ENCODE measurements around the gene DNAJC4. TPM values are rescaled to one million over a fixed set of nuclear protein-coding genes. Genes with fewer than 3 reads are reported as not detected.

DNAJC4 gene
- polyA plus RNA-seq, 4 donors = 44.9 to 85.8 (median 59.1) TPM

DNA sequence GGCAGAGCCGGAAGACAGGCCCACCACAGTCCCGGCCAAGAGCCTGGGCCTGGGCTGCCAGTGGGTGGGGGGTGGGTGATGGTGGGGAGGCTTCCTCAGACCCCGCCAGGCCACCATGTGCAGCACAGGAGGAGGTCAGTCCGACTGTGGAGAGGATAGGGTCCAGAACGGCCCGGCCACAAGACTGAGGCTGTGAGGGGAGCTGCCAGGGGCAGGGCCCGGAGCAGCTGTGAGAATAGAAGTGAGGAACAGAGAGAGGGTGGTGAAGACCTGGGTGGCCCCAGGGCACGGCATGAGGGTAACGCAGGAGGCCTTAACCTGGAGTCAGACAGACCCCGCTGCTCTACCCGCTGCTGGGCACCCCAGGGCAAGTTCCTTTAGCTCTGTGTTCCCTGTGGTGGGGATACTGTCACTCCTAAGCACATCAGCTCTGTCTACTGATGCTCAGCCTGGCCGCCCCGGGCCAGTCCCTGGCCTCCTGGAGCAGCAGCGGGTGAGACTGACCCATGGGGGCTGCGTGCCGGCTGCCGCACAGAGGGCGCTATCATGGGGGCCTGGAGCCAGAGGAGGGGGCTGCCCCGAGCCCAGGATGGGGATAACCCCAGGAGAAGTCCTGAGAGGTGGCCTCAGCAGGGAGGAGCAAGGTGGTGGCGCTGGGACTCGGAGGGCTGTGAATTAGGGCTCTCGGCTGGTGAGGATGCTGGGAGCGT, 22.1 kb upstream of the DNAJC4 start:
- DNase-seq (ENCODE audit: low read depth in 4 of 4, low spot score in 3 of 4) = no peak

DNA sequence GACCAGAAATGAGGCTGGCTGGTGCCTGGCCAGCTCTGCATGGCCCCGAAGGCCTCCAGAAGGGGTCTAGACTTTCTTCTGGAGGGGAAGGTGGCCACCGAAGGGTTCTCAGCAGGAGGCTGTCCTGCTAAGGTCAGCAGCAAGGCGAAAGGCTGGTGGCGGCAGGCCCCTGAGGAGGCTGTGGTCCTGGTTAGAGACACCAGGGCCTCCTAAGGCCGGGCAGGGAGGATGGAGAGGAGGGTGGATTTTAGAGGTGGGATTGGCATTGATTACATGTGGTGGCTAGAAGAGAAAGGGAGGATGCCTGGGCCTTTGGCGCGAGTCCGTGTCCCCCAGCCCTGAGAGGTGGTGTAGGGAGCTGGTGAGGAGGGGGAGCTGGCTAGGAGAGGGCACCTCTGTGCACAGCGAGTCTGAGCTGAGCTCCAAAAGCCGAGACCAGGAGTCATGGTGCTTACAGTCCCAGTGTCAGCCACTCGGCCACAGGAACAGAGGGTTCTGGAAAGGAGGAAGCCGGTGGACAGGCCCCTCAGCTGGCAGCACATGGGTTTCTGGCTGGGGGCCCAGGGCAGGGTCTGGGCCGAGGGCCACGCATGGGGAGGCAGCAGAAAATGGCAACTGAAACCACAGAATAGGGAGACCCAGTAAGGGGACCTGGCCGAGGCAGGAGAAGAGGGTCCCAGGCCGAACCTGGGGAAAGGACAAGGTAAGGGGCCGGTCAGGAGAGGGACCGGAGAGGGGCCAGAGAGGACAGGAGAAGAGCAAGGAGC, 21.4 kb upstream of the DNAJC4 start:
- DNase-seq (ENCODE audit: low read depth in 4 of 4, low spot score in 3 of 4) = no peak

DNA sequence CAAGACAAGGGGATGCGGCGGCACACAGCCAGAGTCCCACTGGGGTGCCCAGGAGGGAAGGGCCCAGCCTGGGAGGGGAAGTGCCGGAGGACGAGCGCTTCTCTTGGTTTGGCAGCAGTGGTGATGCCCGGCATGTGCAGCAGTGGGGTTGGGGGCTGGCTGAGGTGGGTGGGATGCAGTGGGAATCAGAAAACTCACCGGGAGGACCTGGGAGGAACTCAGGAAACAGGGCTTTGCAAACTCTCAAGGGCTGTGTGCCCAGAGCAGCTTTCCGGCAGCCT, 20.8 kb upstream of the DNAJC4 start:
- DNase-seq (ENCODE audit: low read depth in 4 of 4, low spot score in 3 of 4) = no peak

DNA sequence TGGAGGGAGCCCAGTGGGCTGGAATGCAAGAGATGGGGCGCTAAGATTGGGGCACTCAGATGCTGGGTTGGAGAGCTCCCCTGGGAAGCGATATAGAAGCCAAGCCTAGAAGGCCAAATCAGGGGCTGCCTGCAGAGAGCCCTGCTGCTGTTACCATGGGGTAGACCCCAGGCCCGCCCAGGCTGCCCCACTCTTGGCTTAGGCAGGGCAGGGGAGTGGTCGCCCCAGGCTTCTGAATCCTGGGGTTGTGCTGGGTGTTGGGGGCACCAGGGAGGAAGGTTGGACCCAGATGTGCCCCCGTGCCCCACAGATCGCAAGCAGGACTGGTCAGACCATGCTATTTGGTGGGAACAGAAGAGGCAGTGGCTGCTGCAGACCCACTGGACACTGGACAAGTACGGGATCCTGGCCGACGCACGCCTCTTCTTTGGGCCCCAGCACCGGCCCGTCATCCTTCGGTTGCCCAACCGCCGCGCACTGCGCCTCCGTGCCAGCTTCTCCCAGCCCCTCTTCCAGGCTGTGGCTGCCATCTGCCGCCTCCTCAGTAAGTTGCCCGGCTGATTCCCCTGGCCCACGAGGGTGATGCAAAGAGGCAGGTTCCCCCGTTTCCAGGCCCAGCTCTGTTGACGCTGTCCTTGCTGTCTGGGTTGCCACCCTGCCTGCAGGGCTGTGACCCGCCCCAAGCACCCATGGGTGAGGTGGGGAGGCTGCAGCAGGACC, 19.9 kb upstream of the DNAJC4 start:
- DNase-seq (ENCODE audit: low read depth in 4 of 4, low spot score in 3 of 4) = no peak

DNA sequence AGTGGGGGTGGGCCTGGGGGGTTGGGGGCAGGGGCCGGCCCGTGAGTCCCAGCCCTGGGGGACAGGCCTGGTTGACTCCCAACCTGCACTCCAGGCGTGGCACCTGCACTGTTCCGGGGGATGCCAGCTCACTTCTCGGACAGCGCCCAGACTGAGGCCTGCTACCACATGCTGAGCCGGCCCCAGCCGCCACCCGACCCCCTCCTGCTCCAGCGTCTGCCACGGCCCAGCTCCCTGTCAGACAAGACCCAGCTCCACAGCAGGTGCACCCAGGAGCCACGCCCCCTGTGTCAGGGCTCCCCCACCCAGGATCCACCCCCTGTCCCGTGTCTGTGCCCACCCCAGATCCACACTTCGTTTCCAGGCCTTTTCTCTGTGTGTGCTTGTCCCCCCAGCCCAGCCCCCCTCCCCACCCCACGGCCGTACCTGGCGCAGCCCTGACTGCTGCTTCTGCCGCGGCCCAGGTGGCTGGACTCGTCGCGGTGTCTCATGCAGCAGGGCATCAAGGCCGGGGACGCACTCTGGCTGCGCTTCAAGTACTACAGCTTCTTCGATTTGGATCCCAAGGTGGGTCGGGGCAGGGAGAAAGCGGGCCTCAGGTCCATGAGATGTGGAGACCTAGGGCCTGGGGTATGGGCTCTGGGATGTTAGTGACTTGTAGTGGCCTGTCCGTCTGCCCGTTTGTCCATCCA, 19.0 kb upstream of the DNAJC4 start:
- no peak for DNase-seq (ENCODE audit: low read depth in 4 of 4, low spot score in 3 of 4)

DNA sequence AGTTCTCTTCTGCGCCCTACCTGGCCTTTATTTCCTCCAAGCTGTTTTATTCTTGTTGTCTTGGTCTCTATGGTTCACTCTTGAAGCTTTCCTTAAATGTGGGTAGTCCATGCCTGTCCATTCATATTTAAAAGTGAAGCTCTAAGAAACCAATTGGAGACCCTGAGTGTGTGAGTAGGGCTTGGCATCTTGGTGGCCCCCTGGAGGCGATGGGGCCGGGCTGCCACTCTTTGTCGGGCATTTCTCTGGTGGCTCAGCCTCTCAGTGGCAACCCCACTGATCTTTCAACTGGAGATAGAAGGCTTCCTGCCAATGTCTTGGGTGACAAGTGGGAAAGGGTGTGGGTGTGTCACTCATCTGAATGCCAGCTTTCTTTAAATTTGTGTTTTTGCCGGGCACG, 13.5 kb upstream of the DNAJC4 start:
- no peak for DNase-seq (ENCODE audit: low read depth in 4 of 4, low spot score in 3 of 4)

DNA sequence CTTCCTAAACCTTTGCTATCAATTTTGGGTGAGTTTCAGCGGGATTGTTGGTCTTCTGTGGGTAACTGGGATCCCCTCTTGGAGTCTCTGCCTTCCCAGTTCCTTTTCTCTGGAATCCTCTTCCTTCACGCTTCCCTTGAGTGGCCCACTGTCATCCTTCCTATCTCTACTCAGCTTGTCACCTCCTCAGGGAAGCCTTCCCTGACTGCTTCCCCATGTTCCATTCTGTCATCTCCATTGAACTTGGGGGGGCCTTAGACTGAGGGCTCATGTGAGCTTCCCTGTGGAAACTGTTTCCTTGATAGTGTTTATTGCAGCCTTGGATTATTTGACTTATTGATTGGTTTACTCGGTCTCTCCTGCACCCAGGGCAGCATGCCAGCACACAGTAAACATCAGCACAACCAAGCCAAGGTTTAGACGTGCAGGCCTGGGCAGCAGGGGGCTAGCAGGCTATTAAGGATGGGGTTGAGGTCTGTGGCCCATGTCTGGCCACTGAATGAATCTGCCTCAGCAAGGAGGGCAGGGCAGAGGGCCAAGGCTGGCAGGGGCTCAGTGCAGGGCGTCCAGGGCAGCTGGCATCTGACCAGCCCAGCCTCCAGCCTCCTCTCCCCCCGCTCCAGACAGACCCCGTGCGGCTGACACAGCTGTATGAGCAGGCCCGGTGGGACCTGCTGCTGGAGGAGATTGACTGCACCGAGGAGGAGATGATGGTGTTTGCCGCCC, 11.6 kb upstream of the DNAJC4 start:
- DNase-seq (ENCODE audit: low read depth in 4 of 4, low spot score in 3 of 4) = no peak

DNA sequence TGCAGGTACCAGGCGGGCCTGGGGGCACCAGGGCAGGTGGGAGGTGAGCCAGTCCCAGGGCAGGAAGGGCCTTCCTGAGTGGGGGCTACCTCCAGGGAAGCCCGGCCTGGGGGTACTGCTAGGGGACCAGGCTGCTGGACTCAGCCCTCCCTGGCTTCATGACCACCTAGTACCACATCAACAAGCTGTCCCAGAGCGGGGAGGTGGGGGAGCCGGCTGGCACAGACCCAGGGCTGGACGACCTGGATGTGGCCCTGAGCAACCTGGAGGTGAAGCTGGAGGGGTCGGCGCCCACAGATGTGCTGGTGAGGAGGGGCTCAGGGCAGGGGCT, 11.0 kb upstream of the DNAJC4 start:
- no peak for DNase-seq (ENCODE audit: low read depth in 4 of 4, low spot score in 3 of 4)

DNA sequence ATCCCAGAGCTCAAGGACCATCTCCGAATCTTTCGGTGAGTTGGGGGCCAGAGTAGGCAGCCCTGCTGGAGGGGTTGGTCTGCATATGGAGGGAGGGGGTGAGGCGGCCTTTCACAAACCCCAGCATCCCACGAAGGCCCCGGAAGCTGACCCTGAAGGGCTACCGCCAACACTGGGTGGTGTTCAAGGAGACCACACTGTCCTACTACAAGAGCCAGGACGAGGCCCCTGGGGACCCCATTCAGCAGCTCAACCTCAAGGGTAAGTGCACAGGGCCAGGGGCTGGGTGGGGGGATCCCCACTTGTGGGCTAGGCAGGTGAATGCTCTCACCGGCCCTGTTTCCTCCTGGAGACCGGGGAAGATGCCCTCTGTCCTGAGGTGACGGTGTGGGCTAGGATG, 10.6 kb upstream of the DNAJC4 start:
- no peak for DNase-seq (ENCODE audit: low read depth in 4 of 4, low spot score in 3 of 4)

DNA sequence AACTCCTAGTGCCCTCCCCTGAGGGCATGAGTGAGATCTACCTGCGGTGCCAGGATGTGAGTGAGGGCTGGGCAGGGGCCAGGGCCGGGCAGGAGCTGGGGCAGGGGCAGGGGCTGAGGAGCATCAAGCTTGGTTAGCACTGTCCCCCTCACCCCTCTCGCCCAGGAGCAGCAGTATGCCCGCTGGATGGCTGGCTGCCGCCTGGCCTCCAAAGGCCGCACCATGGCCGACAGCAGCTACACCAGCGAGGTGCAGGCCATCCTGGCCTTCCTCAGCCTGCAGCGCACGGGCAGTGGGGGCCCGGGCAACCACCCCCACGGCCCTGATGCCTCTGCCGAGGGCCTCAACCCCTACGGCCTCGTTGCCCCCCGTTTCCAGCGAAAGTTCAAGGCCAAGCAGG, 10.1 kb upstream of the DNAJC4 start:
- no peak for DNase-seq (ENCODE audit: low read depth in 4 of 4, low spot score in 3 of 4)

DNA sequence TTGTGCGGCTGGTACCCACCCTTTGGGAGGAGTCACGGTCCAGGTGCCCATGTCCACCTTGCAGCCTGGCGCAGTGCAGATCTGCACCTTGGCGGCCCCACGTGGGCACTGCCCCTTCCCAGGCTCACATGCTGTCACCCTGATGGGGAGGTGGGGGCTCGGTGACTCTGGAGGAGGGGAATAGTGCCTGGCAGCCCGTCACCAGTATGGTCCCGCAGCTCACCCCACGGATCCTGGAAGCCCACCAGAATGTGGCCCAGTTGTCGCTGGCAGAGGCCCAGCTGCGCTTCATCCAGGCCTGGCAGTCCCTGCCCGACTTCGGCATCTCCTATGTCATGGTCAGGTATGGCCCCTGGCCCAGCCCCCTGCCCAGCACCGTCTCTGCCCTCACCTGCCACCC, 9.6 kb upstream of the DNAJC4 start:
- no peak for DNase-seq (ENCODE audit: low read depth in 4 of 4, low spot score in 3 of 4)

DNA sequence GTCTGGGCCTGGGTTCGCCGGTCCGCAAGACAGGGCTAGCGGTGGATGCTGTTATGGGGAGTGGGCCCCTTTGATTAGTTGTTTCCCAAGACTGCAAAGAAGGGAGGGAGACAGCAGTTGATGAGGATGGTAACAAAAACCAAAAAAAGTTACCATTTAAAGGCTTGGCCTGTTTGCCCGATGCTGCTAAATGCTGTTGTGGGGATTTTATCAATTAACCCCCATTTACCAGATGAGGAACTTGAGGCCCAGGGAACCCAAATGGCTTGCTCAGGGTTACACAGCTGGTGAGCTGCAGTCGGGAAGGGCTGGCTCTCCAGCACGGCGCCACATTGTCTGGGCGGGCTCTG, 7.7 kb upstream of the DNAJC4 start:
- DNase-seq (ENCODE audit: low read depth in 4 of 4, low spot score in 3 of 4) = no peak

DNA sequence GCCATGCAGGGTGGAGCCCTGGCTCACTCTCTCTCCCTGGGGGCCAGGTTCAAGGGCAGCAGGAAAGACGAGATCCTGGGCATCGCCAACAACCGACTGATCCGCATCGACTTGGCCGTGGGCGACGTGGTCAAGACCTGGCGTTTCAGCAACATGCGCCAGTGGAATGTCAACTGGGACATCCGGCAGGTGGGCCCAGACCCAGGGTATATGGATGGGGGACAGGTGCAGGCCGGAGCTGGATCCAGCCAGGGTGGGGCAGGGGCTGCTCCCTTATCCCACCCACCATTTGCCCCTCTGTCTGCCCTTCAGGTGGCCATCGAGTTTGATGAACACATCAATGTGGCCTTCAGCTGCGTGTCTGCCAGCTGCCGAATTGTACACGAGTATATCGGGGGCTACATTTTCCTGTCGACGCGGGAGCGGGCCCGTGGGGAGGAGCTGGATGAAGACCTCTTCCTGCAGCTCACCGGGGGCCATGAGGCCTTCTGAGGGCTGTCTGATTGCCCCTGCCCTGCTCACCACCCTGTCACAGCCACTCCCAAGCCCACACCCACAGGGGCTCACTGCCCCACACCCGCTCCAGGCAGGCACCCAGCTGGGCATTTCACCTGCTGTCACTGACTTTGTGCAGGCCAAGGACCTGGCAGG, 7.2 kb upstream of the DNAJC4 start:
- DNase-seq (ENCODE audit: low read depth in 4 of 4, low spot score in 3 of 4) = no peak

DNA sequence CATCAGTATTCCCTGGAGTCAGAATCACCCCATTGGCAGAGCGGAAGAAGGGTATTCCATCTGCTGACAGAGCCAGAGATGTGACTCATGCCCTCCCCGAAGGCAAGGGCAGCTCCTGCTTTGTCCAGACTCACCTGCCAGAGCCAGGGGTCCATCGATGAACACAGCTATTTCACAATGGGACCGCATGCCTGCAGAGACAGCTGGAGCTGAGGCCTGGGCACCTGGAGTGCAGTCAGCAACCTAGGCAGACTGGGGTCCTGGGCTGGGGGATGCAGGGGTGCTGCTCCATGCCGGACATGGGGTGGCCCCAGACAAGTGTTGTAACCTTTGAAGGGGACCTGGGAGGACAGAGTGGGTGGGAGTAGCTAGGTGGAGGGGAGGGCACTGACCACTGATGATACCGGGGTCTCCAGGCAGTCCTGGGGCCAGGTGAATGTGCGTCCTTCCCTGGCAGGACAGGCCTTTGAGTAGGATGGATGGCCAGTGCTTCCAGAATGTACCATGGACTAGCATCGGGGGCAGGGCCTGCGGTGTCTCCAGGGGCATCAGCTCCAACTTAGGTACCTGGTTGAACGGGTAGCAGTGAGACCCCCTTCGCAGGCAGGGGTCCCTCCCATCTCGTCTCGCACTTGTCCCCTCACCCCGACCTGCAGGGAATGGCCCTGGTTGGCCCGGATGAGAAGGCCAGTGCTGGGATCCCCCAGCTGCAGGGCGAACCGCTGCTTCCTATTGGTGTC, 6.0 kb upstream of the DNAJC4 start:
- DNase-seq (ENCODE audit: low read depth in 4 of 4, low spot score in 3 of 4) = no peak

DNA sequence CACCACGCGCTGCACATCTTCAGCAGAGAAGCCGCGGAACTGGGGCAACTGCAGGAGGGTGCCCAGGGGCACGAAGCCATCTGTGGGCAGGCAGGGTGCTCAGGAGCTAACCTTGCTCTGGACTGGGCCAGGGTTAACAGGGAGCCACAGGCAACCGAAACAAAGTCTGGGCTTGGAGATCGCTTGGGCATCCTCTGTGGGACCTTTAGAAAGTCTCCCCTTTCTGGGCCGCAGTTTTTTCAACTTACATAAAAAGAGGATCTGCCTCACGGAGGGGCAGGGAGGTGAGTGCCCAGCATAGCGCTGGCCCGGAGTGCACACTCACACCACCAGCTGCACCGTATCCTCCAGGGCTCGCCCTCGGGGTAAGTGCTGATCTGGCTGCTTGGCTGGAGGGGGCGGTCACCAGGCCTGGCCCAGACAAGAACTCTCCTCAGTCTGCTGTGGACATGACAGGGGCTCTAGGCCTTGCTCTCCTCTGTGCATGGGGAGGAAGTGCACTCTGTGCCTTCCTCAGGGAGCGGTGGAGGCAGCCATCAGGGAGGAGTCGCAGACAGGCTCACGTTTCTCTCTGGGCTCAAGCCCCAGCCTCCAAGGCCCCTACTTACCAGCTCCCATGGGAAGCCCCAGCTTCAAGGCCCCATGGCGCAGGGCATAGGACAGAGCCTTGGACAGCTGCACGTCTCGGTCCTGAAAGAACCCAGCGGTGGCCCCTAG, 5.3 kb upstream of the DNAJC4 start:
- DNase-seq (ENCODE audit: low read depth in 4 of 4, low spot score in 3 of 4) = no peak

DNA sequence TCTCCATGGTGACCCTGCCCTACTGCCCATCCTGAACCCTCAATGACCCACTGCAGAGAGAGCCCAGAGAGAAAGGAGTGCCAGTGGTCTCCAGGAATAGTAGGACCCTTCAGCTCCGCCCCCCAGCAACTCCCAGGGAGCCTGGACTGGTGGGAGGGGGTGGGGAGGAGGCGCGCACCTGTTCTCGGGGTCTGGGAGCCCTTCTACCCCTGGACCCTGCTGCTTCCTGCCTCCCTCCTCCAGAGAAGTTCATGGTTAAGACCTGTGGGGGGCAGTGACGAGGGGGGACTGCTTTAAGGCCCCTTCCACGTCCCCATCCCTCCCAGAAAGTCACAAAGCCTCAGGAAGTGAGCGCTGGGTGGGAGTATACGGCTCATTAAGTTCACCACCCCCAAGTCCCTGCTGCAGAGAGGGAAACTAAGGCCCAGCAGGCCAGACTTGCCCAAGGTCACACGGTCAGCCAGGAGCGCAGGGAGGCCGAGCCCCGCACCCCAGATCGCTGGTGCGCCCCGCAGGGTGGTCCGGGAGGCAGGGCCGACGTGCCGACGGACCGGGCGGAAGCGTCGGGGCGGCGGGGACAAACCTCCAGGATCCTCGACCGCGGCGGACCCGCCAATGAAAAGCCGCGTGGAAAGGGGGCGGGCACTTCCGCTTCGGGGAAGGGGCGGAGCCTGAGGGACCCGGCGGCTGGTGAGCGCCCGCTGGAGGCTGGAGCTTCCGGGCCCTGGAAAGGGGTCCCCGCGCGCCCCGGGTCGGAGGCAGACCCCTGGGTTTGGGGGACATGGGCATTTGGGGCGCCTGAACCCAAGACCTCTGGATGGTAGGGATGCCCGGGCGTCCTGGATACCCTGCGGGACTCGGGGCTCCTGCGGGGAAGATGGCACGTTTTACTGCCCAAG, 4.5 kb upstream of the DNAJC4 start, which contains the start of the genes NUDT22 and TRPT1:
Gene NUDT22, plus strand, starts transcription at position 667 of the 899 bp plus-strand sequence. CDS start 379 bp downstream, outside the sequence.
Gene TRPT1, minus strand, starts transcription at position 579 of the 899 bp plus-strand sequence. Its CDS starts 326 bp downstream, at position 253.
- no peak for DNase-seq (ENCODE audit: low read depth in 4 of 4, low spot score in 3 of 4)

DNA sequence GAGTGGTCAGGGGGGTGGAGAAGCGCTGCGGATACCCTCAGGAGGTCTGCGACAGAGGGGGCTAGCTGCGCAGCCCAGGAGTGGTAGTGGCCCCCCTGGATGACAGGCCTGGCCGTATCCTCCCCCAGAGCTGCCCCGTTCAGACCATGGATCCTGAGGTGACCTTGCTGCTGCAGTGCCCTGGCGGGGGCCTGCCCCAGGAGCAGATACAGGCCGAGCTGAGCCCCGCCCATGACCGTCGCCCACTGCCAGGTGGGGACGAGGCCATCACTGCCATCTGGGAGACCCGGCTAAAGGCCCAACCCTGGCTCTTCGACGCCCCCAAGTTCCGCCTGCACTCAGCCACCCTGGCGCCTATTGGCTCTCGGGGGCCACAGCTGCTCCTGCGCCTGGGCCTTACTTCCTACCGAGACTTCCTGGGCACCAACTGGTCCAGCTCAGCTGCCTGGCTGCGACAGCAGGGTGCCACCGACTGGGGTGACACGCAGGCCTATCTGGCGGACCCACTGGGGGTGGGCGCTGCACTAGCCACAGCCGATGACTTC, 3.8 kb upstream of the DNAJC4 start:
- DNase-seq (ENCODE audit: low read depth in 4 of 4, low spot score in 3 of 4) = no peak

All from left renal pelvis (tissue), 4 donors.